ENCODE results near the gene PAX8.

The PAX8 gene

DNA sequence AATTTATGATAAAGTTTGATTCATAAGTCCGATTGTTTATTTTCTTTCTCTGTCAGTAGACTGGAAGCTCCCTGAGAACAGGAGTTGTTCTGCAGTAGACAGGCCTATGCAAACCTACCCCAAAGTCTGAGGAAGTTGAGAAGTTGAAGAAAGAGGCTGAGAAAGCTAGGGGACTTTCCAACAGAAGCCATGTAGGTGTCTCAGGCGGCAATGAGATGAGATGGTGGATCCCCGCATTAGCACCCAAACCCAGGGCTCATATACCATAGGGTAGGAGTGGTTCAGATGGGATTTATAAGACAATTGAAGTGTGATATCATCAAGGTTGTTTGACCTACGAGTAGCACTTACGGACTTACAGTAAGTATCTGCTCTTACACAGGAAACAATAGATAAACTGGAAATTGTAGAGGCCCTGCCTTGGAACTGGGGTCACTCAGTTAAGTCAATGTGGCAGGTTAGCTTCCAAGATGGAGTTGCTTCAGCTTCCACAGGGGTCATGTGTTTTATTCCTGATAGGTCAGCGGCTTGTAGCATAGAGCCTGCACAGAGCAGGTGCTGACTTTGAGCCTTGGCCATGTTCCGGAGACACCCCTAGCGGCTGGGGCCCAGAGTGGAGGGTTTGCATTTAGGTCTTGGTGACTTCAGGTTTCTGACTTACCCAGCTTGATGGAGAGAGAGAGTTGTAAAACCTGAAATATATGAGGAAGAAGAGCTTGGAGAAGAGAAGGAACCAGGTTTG, 107.2 kb downstream of the PAX8 start:
- H3K4me3 ChIP-seq (replicated peaks; ENCODE audit: insufficient read depth, low read length) = no peak overlapping the region
- no peak overlapping the region for H3K27ac ChIP-seq (replicated peaks)
- TF ChIP-seq, protein P1, sequence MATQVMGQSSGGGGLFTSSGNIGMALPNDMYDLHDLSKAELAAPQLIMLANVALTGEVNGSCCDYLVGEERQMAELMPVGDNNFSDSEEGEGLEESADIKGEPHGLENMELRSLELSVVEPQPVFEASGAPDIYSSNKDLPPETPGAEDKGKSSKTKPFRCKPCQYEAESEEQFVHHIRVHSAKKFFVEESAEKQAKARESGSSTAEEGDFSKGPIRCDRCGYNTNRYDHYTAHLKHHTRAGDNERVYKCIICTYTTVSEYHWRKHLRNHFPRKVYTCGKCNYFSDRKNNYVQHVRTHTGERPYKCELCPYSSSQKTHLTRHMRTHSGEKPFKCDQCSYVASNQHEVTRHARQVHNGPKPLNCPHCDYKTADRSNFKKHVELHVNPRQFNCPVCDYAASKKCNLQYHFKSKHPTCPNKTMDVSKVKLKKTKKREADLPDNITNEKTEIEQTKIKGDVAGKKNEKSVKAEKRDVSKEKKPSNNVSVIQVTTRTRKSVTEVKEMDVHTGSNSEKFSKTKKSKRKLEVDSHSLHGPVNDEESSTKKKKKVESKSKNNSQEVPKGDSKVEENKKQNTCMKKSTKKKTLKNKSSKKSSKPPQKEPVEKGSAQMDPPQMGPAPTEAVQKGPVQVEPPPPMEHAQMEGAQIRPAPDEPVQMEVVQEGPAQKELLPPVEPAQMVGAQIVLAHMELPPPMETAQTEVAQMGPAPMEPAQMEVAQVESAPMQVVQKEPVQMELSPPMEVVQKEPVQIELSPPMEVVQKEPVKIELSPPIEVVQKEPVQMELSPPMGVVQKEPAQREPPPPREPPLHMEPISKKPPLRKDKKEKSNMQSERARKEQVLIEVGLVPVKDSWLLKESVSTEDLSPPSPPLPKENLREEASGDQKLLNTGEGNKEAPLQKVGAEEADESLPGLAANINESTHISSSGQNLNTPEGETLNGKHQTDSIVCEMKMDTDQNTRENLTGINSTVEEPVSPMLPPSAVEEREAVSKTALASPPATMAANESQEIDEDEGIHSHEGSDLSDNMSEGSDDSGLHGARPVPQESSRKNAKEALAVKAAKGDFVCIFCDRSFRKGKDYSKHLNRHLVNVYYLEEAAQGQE (IDR thresholded peaks at IDR 0.05; ENCODE audit: insufficient replicate concordance, low read depth) = no peak
- no peaks in the 10 kb centered on the region for H3K27me3 ChIP-seq (ENCODE audit: insufficient read depth, poor library complexity, severe bottlenecking)
- no peak for DNase-seq (ENCODE audit: low read depth in 1 of 2, low spot score in 1 of 2)

DNA sequence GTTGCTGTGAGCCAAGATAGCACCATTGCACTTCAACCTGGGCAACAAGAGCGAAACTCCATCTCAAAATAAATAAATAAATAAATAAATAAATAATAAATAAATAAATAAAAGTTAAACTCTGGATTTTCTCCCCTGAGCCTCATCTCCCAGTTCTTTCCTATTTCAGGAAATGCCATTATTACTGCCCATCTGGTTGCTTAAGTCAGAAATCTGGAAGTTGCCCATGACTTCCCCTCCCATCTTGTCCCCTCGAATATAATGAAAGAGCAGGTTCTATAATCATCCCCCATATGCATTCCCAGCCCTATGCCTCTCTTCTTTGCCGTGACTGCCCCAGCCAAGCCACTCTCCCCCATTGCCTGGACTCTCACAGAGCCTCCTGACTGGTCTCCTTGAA, 109.1 kb downstream of the PAX8 start:
- TF ChIP-seq POLR2AphosphoS5 (IDR thresholded peaks at IDR 0.05; ENCODE audit: low read depth) = no peak
- TF ChIP-seq, protein P1 (IDR thresholded peaks at IDR 0.05; ENCODE audit: insufficient replicate concordance, low read depth) = no peak
- H3K27ac ChIP-seq (replicated peaks) = no peak overlapping the region
- no peaks in the 10 kb centered on the region for H3K27me3 ChIP-seq (ENCODE audit: insufficient read depth, poor library complexity, severe bottlenecking)
- H3K4me3 ChIP-seq (replicated peaks; ENCODE audit: insufficient read depth, low read length) = no peak overlapping the region
- DNase-seq (ENCODE audit: low read depth in 1 of 2, low spot score in 1 of 2) = no peak

DNA sequence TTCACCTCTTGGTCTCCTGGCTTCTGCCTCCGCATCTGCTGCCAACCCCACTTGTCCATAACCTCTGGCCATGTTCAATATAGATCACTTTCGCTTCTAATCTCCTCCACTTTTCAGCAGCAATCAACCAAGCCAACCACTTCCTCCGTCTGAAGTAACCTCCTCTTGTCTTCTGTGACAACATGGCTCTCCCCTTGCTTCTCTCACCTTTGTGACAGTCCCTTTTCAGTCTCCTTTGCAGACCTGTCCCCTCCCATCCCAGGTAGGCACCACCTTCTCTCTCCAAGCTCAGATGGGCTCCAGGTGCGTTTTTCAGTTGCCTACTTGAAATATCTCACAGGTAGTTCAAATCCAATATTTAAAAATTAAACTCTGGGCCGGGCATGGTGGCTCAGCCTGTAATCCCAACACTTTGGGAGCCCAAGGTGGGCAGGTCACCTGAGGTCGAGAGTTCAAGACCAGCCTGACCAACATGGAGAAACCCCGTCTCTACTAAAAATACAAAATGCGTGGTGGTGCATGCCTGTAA, 109.7 kb downstream of the PAX8 start:
- TF ChIP-seq, protein P1 (IDR thresholded peaks at IDR 0.05; ENCODE audit: insufficient replicate concordance, low read depth) = no peak
- peak; percentile 43; the same call in 1 of the 2 replicates for TF ChIP-seq SPI1 (IDR thresholded peaks at IDR 0.05; ENCODE audit: borderline replicate concordance, low read depth)
- no peaks in the 10 kb centered on the region for H3K27me3 ChIP-seq (ENCODE audit: insufficient read depth, poor library complexity, severe bottlenecking)
- H3K27ac ChIP-seq (replicated peaks) = no peak overlapping the region
- no peak overlapping the region for H3K4me3 ChIP-seq (replicated peaks; ENCODE audit: insufficient read depth, low read length)
- DNase-seq (ENCODE audit: low read depth in 1 of 2, low spot score in 1 of 2) = no peak

DNA sequence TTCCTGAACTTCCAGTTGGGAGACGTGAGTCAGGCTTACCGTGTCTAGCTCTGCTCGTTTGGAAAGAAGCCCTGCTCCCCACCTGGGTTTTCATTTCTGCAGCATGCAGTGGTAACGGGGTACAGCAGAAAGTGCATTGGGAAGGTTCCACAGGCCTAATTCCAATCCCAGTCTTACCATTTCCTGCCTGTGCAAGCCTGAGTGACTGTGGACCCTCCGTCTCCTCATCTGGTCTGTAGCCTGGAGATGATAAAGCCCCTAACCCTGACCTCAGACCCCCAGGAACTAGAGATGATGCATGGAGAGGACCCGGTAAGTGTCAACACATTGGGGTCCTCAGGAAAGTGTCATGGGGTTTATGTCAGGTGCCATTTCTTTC, 110.8 kb downstream of the PAX8 start:
- Histone ChIP-seq H3K27ac (replicated peaks) (no peak overlapping the region), H3K4me3 (replicated peaks; ENCODE audit: insufficient read depth, low read length) (no peak overlapping the region), H3K27me3 (ENCODE audit: insufficient read depth, poor library complexity, severe bottlenecking) (no peaks in the 10 kb centered on the region)
- TF ChIP-seq, protein P2, sequence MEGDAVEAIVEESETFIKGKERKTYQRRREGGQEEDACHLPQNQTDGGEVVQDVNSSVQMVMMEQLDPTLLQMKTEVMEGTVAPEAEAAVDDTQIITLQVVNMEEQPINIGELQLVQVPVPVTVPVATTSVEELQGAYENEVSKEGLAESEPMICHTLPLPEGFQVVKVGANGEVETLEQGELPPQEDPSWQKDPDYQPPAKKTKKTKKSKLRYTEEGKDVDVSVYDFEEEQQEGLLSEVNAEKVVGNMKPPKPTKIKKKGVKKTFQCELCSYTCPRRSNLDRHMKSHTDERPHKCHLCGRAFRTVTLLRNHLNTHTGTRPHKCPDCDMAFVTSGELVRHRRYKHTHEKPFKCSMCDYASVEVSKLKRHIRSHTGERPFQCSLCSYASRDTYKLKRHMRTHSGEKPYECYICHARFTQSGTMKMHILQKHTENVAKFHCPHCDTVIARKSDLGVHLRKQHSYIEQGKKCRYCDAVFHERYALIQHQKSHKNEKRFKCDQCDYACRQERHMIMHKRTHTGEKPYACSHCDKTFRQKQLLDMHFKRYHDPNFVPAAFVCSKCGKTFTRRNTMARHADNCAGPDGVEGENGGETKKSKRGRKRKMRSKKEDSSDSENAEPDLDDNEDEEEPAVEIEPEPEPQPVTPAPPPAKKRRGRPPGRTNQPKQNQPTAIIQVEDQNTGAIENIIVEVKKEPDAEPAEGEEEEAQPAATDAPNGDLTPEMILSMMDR (IDR thresholded peaks at IDR 0.05; ENCODE audit: insufficient read depth, low read length) = no peak
- TF ChIP-seq POLR2AphosphoS5 (IDR thresholded peaks at IDR 0.05; ENCODE audit: low read depth) (no peak), GABPA (IDR thresholded peaks at IDR 0.05; ENCODE audit: low read depth) (no peak), SPI1 (IDR thresholded peaks at IDR 0.05; ENCODE audit: borderline replicate concordance, low read depth) (no peak)
- TF ChIP-seq, protein P1 (IDR thresholded peaks at IDR 0.05; ENCODE audit: insufficient replicate concordance, low read depth) = no peak
- no peak for DNase-seq (ENCODE audit: low read depth in 1 of 2, low spot score in 1 of 2)
